Thoracic aorta (tissue), 2 donors: ENCODE data around the gene DET1. TPM values are rescaled to one million over a fixed set of nuclear protein-coding genes. Genes with fewer than 3 reads are reported as not detected.
A peak's percentile ranks its signal among the peaks of the same experiment; 100 is the strongest.
"Not testable (repeated sequence)": the region's sequence is repeated elsewhere in the genome, so short reads cannot be mapped to it uniquely, and the experiment has no call there.

ENCODE experiments used
- ATAC-seq: fragments of 150-250 bp; one replicate; pipeline ENCODE4 v1.8.0; 2017; ENCODE audit warnings: low read depth; ENCODE audit not compliant: insufficient number of reproducible peaks, low FRiP score
- DNase-seq: peaks from one replicate; pipeline ENCODE4 v3.0.0-alpha.2; 2020; ENCODE audit warnings: low spot score
- H3K27ac ChIP-seq, 2 donors: fragments of 200-600 bp; sonication (generic); 1 replicate in 1 of 2; 2 replicates in 1 of 2; pipeline ENCODE4 v1.5.1; 2016; ENCODE audit warnings: mild to moderate bottlenecking in 2 of 2, moderate library complexity in 2 of 2
- H3K27me3 ChIP-seq: fragments of 200-600 bp; sonication (generic); replicated peaks from 2 replicates; pipeline ENCODE4 v1.6.0; 2016; ENCODE audit warnings: mild to moderate bottlenecking; ENCODE audit not compliant: insufficient read depth
- H3K36me3 ChIP-seq: fragments of 200-600 bp; sonication (generic); one replicate; pipeline ENCODE4 v1.5.1; 2016
- H3K4me1 ChIP-seq, 2 donors: fragments of 200-600 bp; sonication (generic); 1 replicate in 1 of 2; 2 replicates in 1 of 2; pipeline versions ENCODE4 v1.5.1 to v1.6.0; 2016; ENCODE audit warnings: low read depth in 2 of 2, mild to moderate bottlenecking in 1 of 2; ENCODE audit not compliant: control insufficient read depth in 1 of 2
- H3K4me3 ChIP-seq: fragments of 200-600 bp; sonication (generic); 2 replicates; pipeline ENCODE4 v1.5.1; 2016; ENCODE audit warnings: mild to moderate bottlenecking
- H3K9me3 ChIP-seq: fragments of 200-600 bp; sonication (generic); 2 replicates; pipeline ENCODE4 v1.5.1; 2016
- total RNA-seq, 2 donors: library from RNA; depleted of rRNA; stranded (reverse); fragments of >200 nt; gene quantifications; one replicate each; pipeline versions ENCODE4 v1.1.0 to v1.2.3, GENCODE V29; 2016
- TF ChIP-seq, protein P1 (sequence below): fragments of 200-600 bp; sonication (generic); IDR thresholded peaks from one replicate; pipeline ENCODE4 v1.5.1; 2019; ENCODE audit warnings: antibody characterized with exemption

DET1 gene
- total RNA-seq, 2 donors from 2014 or later, result 6.0 to 8.5 TPM

DNA sequence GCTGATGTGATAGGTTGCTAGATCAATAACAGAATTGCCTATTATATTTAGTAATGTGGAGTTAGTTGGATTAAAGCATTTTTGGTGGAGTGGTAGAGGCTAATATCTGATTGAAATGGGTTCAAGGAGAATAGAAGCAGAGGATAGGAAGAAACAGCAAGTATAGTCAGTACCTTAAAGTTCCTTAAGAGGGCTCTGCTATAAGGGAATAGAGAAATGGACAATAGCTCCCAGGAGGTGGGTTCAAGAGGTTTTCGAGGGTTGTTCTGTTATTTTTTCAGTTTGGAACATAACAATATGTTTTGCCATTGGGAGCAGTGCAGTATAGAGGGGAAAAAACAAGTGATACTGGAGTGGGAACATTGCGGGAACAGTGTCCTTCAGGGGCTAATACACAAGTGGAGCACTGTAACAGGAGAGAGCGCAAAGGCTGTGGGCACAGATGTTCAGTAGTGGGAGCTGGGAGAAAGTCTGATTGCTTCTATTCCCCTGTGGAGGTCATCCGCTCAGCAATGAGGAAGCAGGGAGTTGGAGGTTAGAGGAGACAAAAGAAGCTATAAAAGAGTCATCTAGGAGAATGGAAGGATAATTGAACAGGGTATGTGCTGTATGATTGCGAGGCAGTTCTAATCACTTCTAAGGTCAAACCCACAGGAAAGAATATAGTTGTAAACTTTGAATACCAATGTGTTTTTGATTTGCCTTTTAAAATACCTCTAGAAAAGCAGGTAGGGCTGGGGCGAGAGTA lies 75.7 kb downstream of the DET1 start:
- TF ChIP-seq, protein P1, sequence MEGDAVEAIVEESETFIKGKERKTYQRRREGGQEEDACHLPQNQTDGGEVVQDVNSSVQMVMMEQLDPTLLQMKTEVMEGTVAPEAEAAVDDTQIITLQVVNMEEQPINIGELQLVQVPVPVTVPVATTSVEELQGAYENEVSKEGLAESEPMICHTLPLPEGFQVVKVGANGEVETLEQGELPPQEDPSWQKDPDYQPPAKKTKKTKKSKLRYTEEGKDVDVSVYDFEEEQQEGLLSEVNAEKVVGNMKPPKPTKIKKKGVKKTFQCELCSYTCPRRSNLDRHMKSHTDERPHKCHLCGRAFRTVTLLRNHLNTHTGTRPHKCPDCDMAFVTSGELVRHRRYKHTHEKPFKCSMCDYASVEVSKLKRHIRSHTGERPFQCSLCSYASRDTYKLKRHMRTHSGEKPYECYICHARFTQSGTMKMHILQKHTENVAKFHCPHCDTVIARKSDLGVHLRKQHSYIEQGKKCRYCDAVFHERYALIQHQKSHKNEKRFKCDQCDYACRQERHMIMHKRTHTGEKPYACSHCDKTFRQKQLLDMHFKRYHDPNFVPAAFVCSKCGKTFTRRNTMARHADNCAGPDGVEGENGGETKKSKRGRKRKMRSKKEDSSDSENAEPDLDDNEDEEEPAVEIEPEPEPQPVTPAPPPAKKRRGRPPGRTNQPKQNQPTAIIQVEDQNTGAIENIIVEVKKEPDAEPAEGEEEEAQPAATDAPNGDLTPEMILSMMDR, result no peak
- Histone ChIP-seq H3K27me3 (no peaks in the 10 kb centered on the region), H3K27ac (no peak overlapping the region), H3K36me3 (peaks cover 7% of the 10 kb centered on the region), H3K4me3 (no peak overlapping the region), H3K9me3 (no peaks in the 10 kb centered on the region), H3K4me1 (peaks cover 12 to 22% of the 10 kb centered on the region in 2 donors)
- DNase-seq (no peak), ATAC-seq (no peak)

DNA sequence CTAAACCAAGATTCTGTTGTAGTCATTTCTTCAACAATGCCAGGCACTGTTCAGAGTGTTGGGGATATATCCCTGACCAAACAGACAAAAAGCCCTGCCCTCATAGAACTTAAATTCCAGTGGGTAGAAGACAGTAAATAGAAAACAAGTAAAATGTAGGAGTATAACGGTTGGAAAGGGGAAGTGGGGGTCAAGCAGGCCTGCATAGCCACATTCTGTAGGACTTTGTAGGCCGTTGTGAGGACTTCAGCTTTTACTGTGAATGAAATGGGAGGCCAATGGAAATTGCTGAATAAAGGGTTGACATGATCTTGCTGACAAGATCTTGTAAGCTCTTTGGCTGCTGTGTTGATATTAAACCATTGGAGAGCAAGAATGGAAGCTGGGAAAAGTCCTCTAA lies 77.2 kb downstream of the DET1 start:
- TF ChIP-seq, protein P1, result no peak
- Histone ChIP-seq H3K27ac (no peak overlapping the region), H3K4me3 (no peak overlapping the region), H3K36me3 (no peaks in the 10 kb centered on the region), H3K27me3 (no peaks in the 10 kb centered on the region), H3K4me1 (peaks cover 12 to 22% of the 10 kb centered on the region in 2 donors), H3K9me3 (no peaks in the 10 kb centered on the region)
- DNase-seq (no peak), ATAC-seq (no peak)

DNA sequence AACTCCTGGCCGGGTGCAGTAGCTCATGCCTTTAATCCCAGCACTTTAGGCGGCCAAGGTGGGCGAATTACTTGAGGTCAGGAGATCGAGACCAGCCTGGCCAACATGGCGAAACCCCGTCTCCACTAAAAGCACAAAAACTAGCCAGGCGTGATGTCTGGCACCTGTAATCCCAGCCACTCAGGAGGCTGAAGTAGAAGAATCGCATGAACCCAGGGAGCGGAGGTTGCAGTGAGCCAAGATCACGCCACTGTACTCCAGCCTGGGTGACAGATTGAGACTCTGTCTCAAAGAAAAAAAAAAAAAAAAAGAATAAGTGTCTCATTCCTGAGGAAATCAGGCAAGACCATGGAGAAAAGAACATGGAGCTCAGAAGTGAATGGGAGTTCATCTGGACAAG lies 77.8 kb downstream of the DET1 start:
- H3K4me3 ChIP-seq, result peak overlapping the region; percentile 79
- H3K9me3 ChIP-seq, H3K27me3 ChIP-seq, H3K36me3 ChIP-seq, DNase-seq, H3K27ac ChIP-seq, ATAC-seq: not testable (repeated sequence)
- peaks cover 12 to 22% of the 10 kb centered on the region in 2 donors for H3K4me1 ChIP-seq

DNA sequence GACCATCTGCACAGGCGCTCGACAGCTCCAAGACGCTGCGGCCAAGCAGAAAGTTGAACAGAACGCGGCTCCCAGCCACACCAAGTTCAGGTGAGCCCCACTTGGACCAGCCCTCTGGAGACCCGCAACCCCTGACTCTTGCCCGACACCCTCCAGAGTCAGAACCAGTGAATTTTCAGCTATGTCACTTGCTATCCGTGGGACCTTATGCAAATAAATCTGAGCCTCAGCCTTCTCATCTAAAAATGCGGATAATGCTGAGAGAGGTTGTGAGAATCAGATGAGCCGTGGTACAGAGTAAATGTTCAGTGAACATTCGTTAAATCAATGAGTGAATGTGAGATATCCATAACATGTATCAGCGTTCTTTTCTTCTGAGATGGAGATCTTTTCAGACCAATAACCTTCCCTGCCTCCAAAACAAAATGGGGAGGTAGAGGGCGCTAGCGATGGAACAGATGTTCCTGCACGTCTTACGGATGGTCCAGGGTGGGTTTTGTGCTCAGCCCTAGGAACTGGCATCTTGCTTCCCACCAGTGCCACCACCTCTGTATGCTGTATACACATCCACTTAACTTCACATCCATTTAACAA lies 78.4 kb downstream of the DET1 start:
- Histone ChIP-seq H3K36me3 (peaks cover 5% of the 10 kb centered on the region), H3K9me3 (no peaks in the 10 kb centered on the region), H3K27me3 (no peaks in the 10 kb centered on the region), H3K4me1 (peaks cover 12 to 22% of the 10 kb centered on the region in 2 donors), H3K4me3 (peak overlapping the region; percentile 79), H3K27ac (peak overlapping the region; percentile 66 to 88)
- no peak for DNase-seq
- TF ChIP-seq, protein P1, result no peak
- ATAC-seq, result no peak

DNA sequence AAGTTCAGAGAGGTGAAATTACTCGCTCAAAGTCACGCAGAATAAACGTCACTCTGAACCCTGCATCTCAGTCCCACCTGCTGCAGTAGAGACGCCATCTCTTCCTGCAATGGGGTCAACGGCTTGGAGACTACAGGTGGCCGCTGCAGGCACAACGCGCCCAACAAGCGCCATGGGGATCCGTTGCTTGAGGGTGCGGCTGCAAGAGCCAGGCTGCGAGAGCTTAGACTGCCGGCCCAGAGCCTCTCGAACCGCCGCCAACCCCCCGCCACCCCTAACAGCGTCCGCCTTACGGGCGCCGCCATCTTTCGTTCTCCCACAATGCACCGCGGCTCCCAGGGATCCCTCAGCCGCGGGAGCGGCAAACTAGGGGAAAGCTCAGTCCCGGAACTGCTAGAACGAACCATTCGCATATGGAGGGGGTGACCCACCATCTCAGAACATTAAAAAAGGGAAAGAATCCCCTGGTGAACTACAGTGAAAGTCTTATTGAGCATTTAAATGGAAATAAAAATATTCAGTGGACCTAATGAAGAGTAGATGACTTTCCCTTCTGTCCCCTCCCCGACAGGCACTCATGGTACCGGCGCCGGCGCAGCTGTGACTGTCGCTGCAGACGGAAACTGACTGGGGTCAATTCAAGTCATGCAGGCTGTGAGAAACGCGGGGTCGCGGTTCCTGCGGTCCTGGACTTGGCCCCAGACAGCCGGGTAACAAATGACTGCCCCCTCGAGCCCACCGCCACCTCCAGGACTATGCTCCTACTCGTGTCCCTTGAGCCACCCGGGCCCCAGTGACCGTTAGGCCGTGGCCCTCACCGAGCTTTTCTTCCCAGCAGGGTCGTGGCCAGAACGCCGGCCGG lies 79.2 kb downstream of the DET1 start, which contains the start of the genes MRPL46 and MRPS11:
Gene MRPL46, minus strand, starts transcription at position 316 of the 862 bp plus-strand sequence. Its CDS starts 11 bp downstream, at position 305.
Gene MRPS11, plus strand, starts transcription at position 636 of the 862 bp plus-strand sequence. Its CDS starts 10 bp downstream, at position 646.
- ATAC-seq, result peak; percentile 97
- DNase-seq, result peak; percentile 51
- H3K36me3 ChIP-seq, result peaks cover 8% of the 10 kb centered on the region
- peak within 1 kb of the TSS; percentile 79 for H3K4me3 ChIP-seq
- no peaks in the 10 kb centered on the region for H3K27me3 ChIP-seq
- H3K4me1 ChIP-seq, result peaks cover 12 to 22% of the 10 kb centered on the region in 2 donors
- TF ChIP-seq, protein P1, result no peak
- peak within 1 kb of the TSS; percentile 66 to 88 for H3K27ac ChIP-seq
- H3K9me3 ChIP-seq, result no peaks in the 10 kb centered on the region
